A549 (cell line): ENCODE data around the gene DOK6. TPM values are rescaled to one million over a fixed set of nuclear protein-coding genes. Genes with fewer than 3 reads are reported as not detected.

Experiments
- ATAC-seq, 2 experiments: fragments of 200-7000 bp in 1 of 2; fragments of >200 bp in 1 of 2; cut with Nextera tagmentation in 1 of 2; cut with Tn5 transposase in 1 of 2; 3 replicates each; pipeline versions ENCODE4 v1.8.0 to v1.9.1; 2018 to 2020; ENCODE audit warnings: mild to moderate bottlenecking in 1 of 2, moderate library complexity in 1 of 2
- CTCF ChIA-PET: fragments of 300-600 bp; sonication (Branson Sonifier 250); formaldehyde crosslinking; extraction: SDS; loops from one replicate; lab custom pipeline; 2021; ENCODE audit warnings: antibody characterized with exemption, inconsistent platforms; lab: Yijun Ruan, JAX
- POLR2A ChIA-PET: fragments of 350-600 bp; formaldehyde crosslinking; extraction: SDS; loops from one replicate; lab custom pipeline; 2021; ENCODE audit warnings: antibody characterized with exemption, inconsistent platforms; lab: Yijun Ruan, JAX
- DNase-seq, 2 experiments: peaks; one replicate each; pipeline versions ENCODE4 v3.0.0 to v3.0.0-alpha.2; 2011 to 2016; ENCODE audit warnings: low read depth in 1 of 2, low spot score in 1 of 2
- FAIRE-seq: peaks from 2 replicates; lab custom pipeline; 2011; peaks lifted over from hg19 to GRCh38; lab: Jason Lieb, UNC
- H3K27ac ChIP-seq, 2 experiments: fragments of >200 bp; sonication (Bioruptor Twin); formaldehyde crosslinking; 3 replicates each; pipeline ENCODE4 v1.5.1; 2016 to 2017
- H3K4me1 ChIP-seq: fragments of >200 bp; sonication (Bioruptor Twin); formaldehyde crosslinking; 3 replicates; pipeline ENCODE4 v1.6.1; 2016
- H3K4me2 ChIP-seq: fragments of >200 bp; sonication (Bioruptor Twin); formaldehyde crosslinking; 3 replicates; pipeline ENCODE4 v1.6.1; 2016
- H3K4me3 ChIP-seq: fragments of >200 bp; sonication (Bioruptor Twin); formaldehyde crosslinking; 3 replicates; pipeline ENCODE4 v1.5.1; 2016
- H3K9me3 ChIP-seq: fragments of >200 bp; sonication (Bioruptor Twin); formaldehyde crosslinking; 3 replicates; pipeline ENCODE4 v1.6.1; 2016
- CBX8 ChIP-seq: fragments of 200-600 bp; sonication (generic); IDR thresholded peaks from 2 replicates; pipeline ENCODE4 v1.6.1; 2016
- CEBPB ChIP-seq, 2 experiments: fragments of >200 bp in 1 of 2; sonication (Bioruptor Twin) in 1 of 2; formaldehyde crosslinking in 1 of 2; IDR thresholded peaks; 2 replicates each; pipeline ENCODE4 v1.6.1; 2012 to 2016
- EHMT2 ChIP-seq: fragments of 200-600 bp; sonication (generic); IDR thresholded peaks from 2 replicates; pipeline ENCODE4 v1.6.1; 2016; ENCODE audit warnings: antibody characterized with exemption, low read depth, mild to moderate bottlenecking, moderate library complexity
- ELK1 ChIP-seq: fragments of 150-350 bp; IDR thresholded peaks from 2 replicates; pipeline ENCODE4 v1.6.1; 2014; ENCODE audit warnings: low read depth, mild to moderate bottlenecking, low read length
- FOSL2 ChIP-seq, 2 experiments: fragments of 450-650 bp in 1 of 2; fragments of >200 bp in 1 of 2; sonication (Bioruptor Twin) in 1 of 2; formaldehyde crosslinking; IDR thresholded peaks; 2 replicates each; pipeline versions ENCODE4 v1.5.0 to v1.6.1; 2016 to 2020; ENCODE audit warnings: mild to moderate bottlenecking in 1 of 2, moderate library complexity in 1 of 2
- GATA3 ChIP-seq: IDR thresholded peaks from 2 replicates; pipeline ENCODE4 v1.6.1; 2012; ENCODE audit warnings: borderline replicate concordance
- HES2 ChIP-seq: fragments of >200 bp; sonication (Bioruptor Twin); formaldehyde crosslinking; IDR thresholded peaks from 2 replicates; pipeline ENCODE4 v1.6.1; 2016
- HMGXB4 ChIP-seq: fragments of 250-450 bp; sonication (Bioruptor Pico); IDR thresholded peaks from 2 replicates; pipeline ENCODE4 v1.5.0; 2021; ENCODE audit warnings: mild to moderate bottlenecking, moderate library complexity, borderline replicate concordance
- KDM1A ChIP-seq: fragments of 200-600 bp; sonication (generic); IDR thresholded peaks from 2 replicates; pipeline ENCODE4 v1.6.1; 2016; ENCODE audit warnings: low read depth, mild to moderate bottlenecking
- KDM5A ChIP-seq: fragments of 200-600 bp; sonication (generic); IDR thresholded peaks from 2 replicates; pipeline ENCODE4 v1.6.1; 2016; ENCODE audit warnings: antibody characterized with exemption, mild to moderate bottlenecking
- MAZ ChIP-seq: fragments of 150-350 bp; IDR thresholded peaks from 2 replicates; pipeline ENCODE4 v1.6.1; 2014; ENCODE audit warnings: antibody characterized with exemption, low read depth, low read length, borderline replicate concordance
- MYC ChIP-seq: IDR thresholded peaks from 2 replicates; pipeline ENCODE4 v1.6.1; 2012; ENCODE audit warnings: mild to moderate bottlenecking, inconsistent platforms, low read length, improper control_type of control experiment, borderline replicate concordance
- NFE2L2 ChIP-seq: fragments of 150-350 bp; conservative IDR thresholded peaks from 2 replicates; pipeline ENCODE4 v1.6.1; 2014; ENCODE audit warnings: low read length
- POLR2AphosphoS2 ChIP-seq: conservative IDR thresholded peaks from 2 replicates; pipeline ENCODE4 v1.6.1; 2012; ENCODE audit warnings: low read length, improper control_type of control experiment, inconsistent platforms
- RAD21 ChIP-seq, 2 experiments: fragments of >200 bp in 1 of 2; sonication (Bioruptor Twin) in 1 of 2; formaldehyde crosslinking in 1 of 2; IDR thresholded peaks in 1 of 2; conservative IDR thresholded peaks in 1 of 2; 2 replicates in 1 of 2; 3 replicates in 1 of 2; pipeline ENCODE4 v1.6.1; 2012 to 2018; ENCODE audit warnings: inconsistent platforms in 1 of 2
- RARB ChIP-seq: fragments of 250-450 bp; sonication (Bioruptor Pico); IDR thresholded peaks from 2 replicates; pipeline ENCODE4 v1.8.0; 2021; ENCODE audit warnings: mild to moderate bottlenecking, moderate library complexity
- RCOR1 ChIP-seq: fragments of 150-350 bp; IDR thresholded peaks from 2 replicates; pipeline ENCODE4 v1.6.1; 2014; ENCODE audit warnings: antibody characterized with exemption, low read length, low read depth
- RNF2 ChIP-seq: fragments of 200-600 bp; sonication (generic); IDR thresholded peaks from 2 replicates; pipeline ENCODE4 v1.6.1; 2016; ENCODE audit warnings: low read depth, mild to moderate bottlenecking, antibody characterized with exemption, moderate library complexity, borderline replicate concordance
- SMC3 ChIP-seq: fragments of >200 bp; sonication (Bioruptor Twin); formaldehyde crosslinking; IDR thresholded peaks from 3 replicates; pipeline ENCODE4 v1.6.1; 2018; ENCODE audit warnings: inconsistent platforms
- USF2 ChIP-seq: fragments of 450-650 bp; IDR thresholded peaks from 2 replicates; pipeline ENCODE4 v1.6.1; 2014; ENCODE audit warnings: antibody characterized with exemption
- ZFP36 ChIP-seq: fragments of 450-650 bp; IDR thresholded peaks from 2 replicates; pipeline ENCODE4 v1.6.1; 2014; ENCODE audit warnings: borderline replicate concordance; ENCODE audit not compliant: partially characterized antibody
- WGBS: methylation state at CpG from one replicate; pipeline ENCODE4 v1.1.6; 2017; ENCODE audit errors: missing lambda C conversion rate; 5-methylcytosine and 5-hydroxymethylcytosine counted together
- polyA plus RNA-seq, 4 experiments: library from polyadenylated mRNA; depleted of rRNA in 3 of 4; stranded (reverse); fragments of >200 nt; fragmentation: RNase III in 1 of 4; extraction: RNeasy Plus Mini Kit Qiagen cat#74134 plus additional on column Dnase treatment in 1 of 4; gene quantifications; 2 replicates in 3 of 4; 3 replicates in 1 of 4; pipeline ENCODE4 v1.2.3, GENCODE V29; 2011 to 2017

Gene DOK6
- polyA plus RNA-seq, 2 of the 4 experiments (the other 2 are of a cell fraction): not detected

- Histone ChIP-seq H3K4me2 (no peak overlapping the region), H3K4me1 (no peaks in the 10 kb centered on the region), H3K4me3 (no peak overlapping the region), H3K9me3 (no peaks in the 10 kb centered on the region), H3K27ac (no peak overlapping the region)
- FAIRE-seq (no peak), ATAC-seq (no peak), DNase-seq (no peak)
- POLR2A ChIA-PET: no interaction called here
- CTCF ChIA-PET: no interaction called here
- TF ChIP-seq GATA3: no peak
- no peak for TF ChIP-seq RAD21 (conservative IDR thresholded peaks at IDR 0.05 in 1 of 2, IDR thresholded peaks at IDR 0.05 in 1 of 2)
- TF ChIP-seq RNF2: no peak
- no peak for TF ChIP-seq CEBPB (IDR thresholded peaks at IDR 0.05)
- TF ChIP-seq ELK1: no peak
- 4% methylated on average over 2 of the region's 2 CpGs for WGBS
Observed at GRCh38 chr18:69649684-69650083, 249.0 kb downstream of the DOK6 start.

- no peaks in the 10 kb centered on the region for H3K9me3 ChIP-seq
- no peak for DNase-seq
- TF ChIP-seq KDM5A: no peak
- no peak for TF ChIP-seq RCOR1
- TF ChIP-seq NFE2L2: no peak
- TF ChIP-seq POLR2AphosphoS2: no peak
- TF ChIP-seq RARB (CRISPR knock-in tag): no peak
- TF ChIP-seq CBX8: no peak
- TF ChIP-seq ZFP36: no peak
- TF ChIP-seq KDM1A: no peak
- FAIRE-seq: no peak
- no peak for ATAC-seq
- H3K4me3 ChIP-seq: no peak overlapping the region
- POLR2A ChIA-PET: no interaction called here
- H3K4me2 ChIP-seq: no peak overlapping the region
- WGBS: 59% methylated on average over 5 of the region's 5 CpGs
- CTCF ChIA-PET: interaction anchor here (0.7 kb wide), 1 partner anchor 70 kb away, joined by 4 read pairs; no protein-coding TSS in a partner anchor
- H3K4me1 ChIP-seq: no peaks in the 10 kb centered on the region
- no peak overlapping the region for H3K27ac ChIP-seq
Observed at GRCh38 chr18:69651243-69651642, 250.6 kb downstream of the DOK6 start.

GRCh38 chr18:69655816-69656215 is 255.1 kb downstream of the DOK6 start:
- TF ChIP-seq MAZ: no peak
- no peak for TF ChIP-seq MYC
- TF ChIP-seq USF2: no peak
- no peak for TF ChIP-seq HES2
- TF ChIP-seq SMC3: no peak
- TF ChIP-seq NFE2L2: no peak
- no peak for TF ChIP-seq FOSL2 (IDR thresholded peaks at IDR 0.05)
- no peak for TF ChIP-seq FOSL2 (CRISPR knock-in tag; IDR thresholded peaks at IDR 0.05)
- no peak for TF ChIP-seq EHMT2
- Histone ChIP-seq H3K4me1 (no peaks in the 10 kb centered on the region), H3K4me2 (no peak overlapping the region), H3K27ac (no peak overlapping the region), H3K4me3 (no peak overlapping the region), H3K9me3 (no peaks in the 10 kb centered on the region)
- ATAC-seq (no peak), FAIRE-seq (no peak), DNase-seq (no peak)
- CTCF ChIA-PET: no interaction called here
- POLR2A ChIA-PET: no interaction called here

GRCh38 chr18:69658103-69658502 is 257.4 kb downstream of the DOK6 start:
- no peak for DNase-seq
- POLR2A ChIA-PET: no interaction called here
- TF ChIP-seq CEBPB (IDR thresholded peaks at IDR 0.05): no peak
- no peak for TF ChIP-seq HMGXB4 (CRISPR knock-in tag)
- TF ChIP-seq, all 56 proteins: peak for 0
- CTCF ChIA-PET: no interaction called here
- Histone ChIP-seq H3K4me3 (no peak overlapping the region), H3K4me2 (no peak overlapping the region), H3K9me3 (no peaks in the 10 kb centered on the region), H3K27ac (no peak overlapping the region), H3K4me1 (no peaks in the 10 kb centered on the region)
- WGBS: 36% methylated on average over 4 of the region's 4 CpGs
- ATAC-seq: no peak
- FAIRE-seq: no peak
